Keratinocyte (primary cell): ENCODE measurements around the gene FAM163A. TPM values are rescaled to one million over a fixed set of nuclear protein-coding genes. Genes with fewer than 3 reads are reported as not detected.

Experiments used
- DNase-seq: peaks from one replicate; pipeline ENCODE4 v3.0.0-alpha.2; 2011; ENCODE audit warnings: low read depth, missing footprints, low spot score
- FAIRE-seq: peaks from 2 replicates; lab custom pipeline; 2011; peaks lifted over from hg19 to GRCh38; lab: Jason Lieb, UNC
- H2AFZ ChIP-seq: 2 replicates; pipeline ENCODE4 v1.6.0; 2012; ENCODE audit warnings: low read length, control low read depth, inconsistent platforms; ENCODE audit not compliant: control insufficient read depth
- H3K27ac ChIP-seq: 2 replicates; pipeline ENCODE4 v1.5.1; 2011; ENCODE audit warnings: low read length; ENCODE audit not compliant: control insufficient read depth, insufficient read depth
- H3K27me3 ChIP-seq: 3 replicates; pipeline ENCODE4 v1.6.0; 2011; ENCODE audit warnings: low read length; ENCODE audit not compliant: control insufficient read depth, insufficient read depth; ENCODE audit errors: extremely low read depth
- H3K36me3 ChIP-seq, 2 experiments: 2 replicates in 1 of 2; 3 replicates in 1 of 2; pipeline ENCODE4 v1.5.1; 2011; ENCODE audit warnings: low read length in 2 of 2, mild to moderate bottlenecking in 1 of 2; ENCODE audit not compliant: control insufficient read depth in 2 of 2, insufficient read depth in 2 of 2; ENCODE audit errors: extremely low read depth in 1 of 2
- H3K4me1 ChIP-seq: 3 replicates; pipeline ENCODE4 v1.5.1; 2011; ENCODE audit warnings: low read length; ENCODE audit not compliant: control insufficient read depth, insufficient read depth; ENCODE audit errors: extremely low read depth
- H3K4me2 ChIP-seq: 3 replicates; pipeline ENCODE4 v1.6.0; 2011; ENCODE audit warnings: low read depth, low read length; ENCODE audit not compliant: control insufficient read depth, insufficient read depth; ENCODE audit errors: extremely low read depth
- H3K4me3 ChIP-seq, 3 experiments: fragments of 200-600 bp in 1 of 3; sonication (generic) in 1 of 3; 2 replicates in 2 of 3; 3 replicates in 1 of 3; pipeline ENCODE4 v1.5.1; 2011 to 2016; ENCODE audit warnings: low read length in 3 of 3, mild to moderate bottlenecking in 3 of 3, control low read depth in 2 of 3, inconsistent platforms in 1 of 3, low read depth in 1 of 3, mixed read lengths in 1 of 3, mixed run types in 1 of 3, moderate library complexity in 1 of 3; ENCODE audit not compliant: control insufficient read depth in 2 of 3, insufficient read depth in 2 of 3; ENCODE audit errors: extremely low read depth in 1 of 3
- H3K79me2 ChIP-seq: 2 replicates; pipeline ENCODE4 v1.6.0; 2012; ENCODE audit warnings: low read length; ENCODE audit not compliant: control insufficient read depth, insufficient read depth
- H3K9ac ChIP-seq: 3 replicates; pipeline ENCODE4 v1.6.0; 2011; ENCODE audit warnings: low read length; ENCODE audit not compliant: control insufficient read depth, insufficient read depth; ENCODE audit errors: extremely low read depth
- H3K9me1 ChIP-seq: 3 replicates; pipeline ENCODE4 v1.6.0; 2011; ENCODE audit warnings: low read length; ENCODE audit not compliant: control insufficient read depth, insufficient read depth; ENCODE audit errors: extremely low read depth
- H3K9me3 ChIP-seq: 2 replicates; pipeline ENCODE4 v1.5.1; 2012; ENCODE audit warnings: low read depth, low read length; ENCODE audit not compliant: control insufficient read depth
- H4K20me1 ChIP-seq: 3 replicates; pipeline ENCODE4 v1.6.0; 2011; ENCODE audit warnings: low read length; ENCODE audit not compliant: control insufficient read depth, insufficient read depth; ENCODE audit errors: extremely low read depth
- EZH2 ChIP-seq: IDR thresholded peaks from one replicate; pipeline ENCODE4 v1.6.1; 2012; ENCODE audit warnings: inconsistent platforms, mild to moderate bottlenecking, low read length, moderate library complexity
- dilution Hi-C: fragments of 300-500 bp; cut with MboI; formaldehyde crosslinking; loops from one replicate; pipeline ENCODE4 v1.7.0; 2020; ENCODE audit warnings: low sequenced_read_pairs; ENCODE audit not compliant: extremely low pct_ligation_motif_present
- polyA plus RNA-seq, 5 experiments: library from polyadenylated mRNA; depleted of rRNA in 3 of 5; stranded (reverse) in 3 of 5; stranded (forward) in 1 of 5; unstranded in 1 of 5; fragments of >200 nt; gene quantifications; 1 replicate in 1 of 5; 2 replicates in 3 of 5; 3 replicates in 1 of 5; pipeline versions ENCODE4 v1.2.1 to v1.2.3, GENCODE V29; 2011 to 2012; ENCODE audit warnings: missing spikeins in 2 of 5, low read depth in 1 of 5, low replicate concordance in 1 of 5
- TF ChIP-seq, protein P1 (sequence below), 3 experiments: IDR thresholded peaks in 1 of 3; conservative IDR thresholded peaks in 1 of 3; optimal IDR thresholded peaks in 1 of 3; 2 replicates in 2 of 3; 3 replicates in 1 of 3; pipeline versions ENCODE3 to v1.5.1; 2011; ENCODE audit warnings: low read length in 3 of 3, mild to moderate bottlenecking in 3 of 3, moderate library complexity in 2 of 3, control low read depth in 1 of 3, inconsistent platforms in 1 of 3; ENCODE audit not compliant: insufficient read depth in 2 of 3; ENCODE audit errors: extremely low read depth in 1 of 3

Gene FAM163A
- polyA plus RNA-seq, 1 donor (not counting 4 experiments of a cell fraction or from before 2014, with no cell fraction given): not detected

- FAIRE-seq: no peak
- H3K4me2 ChIP-seq: peak overlapping the region; percentile 79
These were observed 70.8 kb downstream of the FAM163A start for GRCh38 chr1:179813626-179814545.

DNA sequence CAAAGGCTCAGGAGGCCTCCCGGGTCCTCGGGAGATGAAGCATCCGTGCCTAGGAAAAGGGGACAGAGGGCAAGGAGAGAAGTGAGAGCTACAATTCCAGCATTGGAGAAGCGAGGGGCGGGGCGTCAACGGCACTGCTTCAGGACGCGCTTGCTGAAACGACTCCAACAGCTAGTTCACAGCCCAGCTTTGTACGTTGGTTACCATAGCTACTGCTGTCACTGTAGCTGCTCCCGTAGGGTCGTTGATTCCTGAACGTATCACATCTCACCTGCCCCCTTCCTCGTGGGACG lies 71.4 kb downstream of the FAM163A start:
- dilution Hi-C loops: loop anchor here (25.0 kb wide), 1 partner anchor 102 kb away; no protein-coding TSS in a partner anchor
- Histone ChIP-seq H4K20me1 (no peaks in the 10 kb centered on the region), H3K9ac (peak overlapping the region; percentile 26), H3K4me1 (peaks cover 10% of the 10 kb centered on the region), H3K27ac (no peak overlapping the region), H3K79me2 (no peaks in the 10 kb centered on the region), H3K36me3 (no peaks in the 10 kb centered on the region), H2AFZ (peak overlapping the region; percentile 67), H3K9me1 (no peaks in the 10 kb centered on the region), H3K27me3 (peaks cover 37% of the 10 kb centered on the region), H3K4me3 (peak overlapping the region; percentile 20 to 49 (median 33)), H3K9me3 (no peaks in the 10 kb centered on the region), H3K4me2 (peak overlapping the region; percentile 79)
- no peak for DNase-seq
- FAIRE-seq: no peak
- no peak for TF ChIP-seq EZH2
- TF ChIP-seq, protein P1, sequence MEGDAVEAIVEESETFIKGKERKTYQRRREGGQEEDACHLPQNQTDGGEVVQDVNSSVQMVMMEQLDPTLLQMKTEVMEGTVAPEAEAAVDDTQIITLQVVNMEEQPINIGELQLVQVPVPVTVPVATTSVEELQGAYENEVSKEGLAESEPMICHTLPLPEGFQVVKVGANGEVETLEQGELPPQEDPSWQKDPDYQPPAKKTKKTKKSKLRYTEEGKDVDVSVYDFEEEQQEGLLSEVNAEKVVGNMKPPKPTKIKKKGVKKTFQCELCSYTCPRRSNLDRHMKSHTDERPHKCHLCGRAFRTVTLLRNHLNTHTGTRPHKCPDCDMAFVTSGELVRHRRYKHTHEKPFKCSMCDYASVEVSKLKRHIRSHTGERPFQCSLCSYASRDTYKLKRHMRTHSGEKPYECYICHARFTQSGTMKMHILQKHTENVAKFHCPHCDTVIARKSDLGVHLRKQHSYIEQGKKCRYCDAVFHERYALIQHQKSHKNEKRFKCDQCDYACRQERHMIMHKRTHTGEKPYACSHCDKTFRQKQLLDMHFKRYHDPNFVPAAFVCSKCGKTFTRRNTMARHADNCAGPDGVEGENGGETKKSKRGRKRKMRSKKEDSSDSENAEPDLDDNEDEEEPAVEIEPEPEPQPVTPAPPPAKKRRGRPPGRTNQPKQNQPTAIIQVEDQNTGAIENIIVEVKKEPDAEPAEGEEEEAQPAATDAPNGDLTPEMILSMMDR (optimal IDR thresholded peaks at IDR 0.05 in 1 of 3, IDR thresholded peaks at IDR 0.05 in 1 of 3, conservative IDR thresholded peaks at IDR 0.05 in 1 of 3; ENCODE audit: extremely low read depth in 1 of 3, insufficient read depth in 2 of 3, low read length in 3 of 3): no peak

More at GRCh38 chr1:179813626-179814545, 70.8 kb downstream of the FAM163A start:
- dilution Hi-C loops: loop anchor here (25.0 kb wide), 1 partner anchor 102 kb away; no protein-coding TSS in a partner anchor
- Histone ChIP-seq H3K4me3 (peak overlapping the region in 1 of 3 experiments; percentile 33), H3K9me3 (no peaks in the 10 kb centered on the region), H3K36me3 (no peaks in the 10 kb centered on the region), H3K9me1 (no peaks in the 10 kb centered on the region), H3K4me1 (peaks cover 10% of the 10 kb centered on the region), H3K9ac (no peak overlapping the region), H3K79me2 (no peaks in the 10 kb centered on the region), H3K27ac (no peak overlapping the region), H2AFZ (no peak overlapping the region), H4K20me1 (no peaks in the 10 kb centered on the region), H3K27me3 (peaks cover 37% of the 10 kb centered on the region)
- TF ChIP-seq EZH2: no peak
- TF ChIP-seq, protein P1 (optimal IDR thresholded peaks at IDR 0.05 in 1 of 3, IDR thresholded peaks at IDR 0.05 in 1 of 3, conservative IDR thresholded peaks at IDR 0.05 in 1 of 3; ENCODE audit: extremely low read depth in 1 of 3, insufficient read depth in 2 of 3, low read length in 3 of 3): no peak
- DNase-seq: no peak
